ENCODE results near the gene LRRC46. TPM values are rescaled to one million over a fixed set of nuclear protein-coding genes. Genes with fewer than 3 reads are reported as not detected.

Gene LRRC46
- total RNA-seq, 2 experiments from 2014 or later: 0.38 to 0.67 TPM

DNA sequence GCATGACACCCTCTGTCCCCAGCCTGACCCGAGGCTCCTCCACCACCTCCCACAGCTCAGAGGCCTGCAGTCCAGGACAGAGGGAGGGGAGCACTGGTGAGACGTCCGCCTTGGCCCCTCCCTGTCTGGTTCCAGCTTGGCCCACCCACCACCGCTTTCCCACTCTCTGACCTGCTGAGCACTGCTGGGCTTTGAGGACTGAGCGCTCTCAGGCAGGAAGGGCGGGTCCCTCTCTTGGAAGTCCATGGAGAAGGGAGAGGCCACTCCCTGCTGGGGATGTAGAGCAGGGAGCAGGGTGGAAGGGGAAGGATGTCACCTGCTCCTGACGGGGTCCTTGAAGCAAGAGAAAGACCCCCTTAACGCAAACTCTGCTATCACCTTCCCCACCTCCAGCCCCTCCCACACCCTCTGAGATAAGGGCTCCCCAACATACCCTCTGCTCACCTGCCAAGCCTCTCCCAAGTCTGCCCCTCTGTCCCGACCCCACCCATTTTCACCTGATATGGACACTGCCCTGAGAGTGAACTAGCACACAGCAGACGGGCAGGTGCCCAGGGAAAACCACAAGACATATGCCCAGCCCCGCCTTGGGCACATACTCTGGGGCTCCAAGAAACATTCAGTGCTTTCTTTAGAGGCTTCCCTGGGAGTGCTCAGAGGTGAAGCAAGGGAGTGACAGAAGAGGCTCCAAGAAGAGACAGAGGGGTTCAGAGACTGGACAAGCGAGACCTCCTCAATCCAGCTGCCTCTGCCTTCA, 11.3 kb upstream of the LRRC46 start:
- intact Hi-C loops (cut with micrococcal nuclease): no loop called here
- TF ChIP-seq, protein P1, sequence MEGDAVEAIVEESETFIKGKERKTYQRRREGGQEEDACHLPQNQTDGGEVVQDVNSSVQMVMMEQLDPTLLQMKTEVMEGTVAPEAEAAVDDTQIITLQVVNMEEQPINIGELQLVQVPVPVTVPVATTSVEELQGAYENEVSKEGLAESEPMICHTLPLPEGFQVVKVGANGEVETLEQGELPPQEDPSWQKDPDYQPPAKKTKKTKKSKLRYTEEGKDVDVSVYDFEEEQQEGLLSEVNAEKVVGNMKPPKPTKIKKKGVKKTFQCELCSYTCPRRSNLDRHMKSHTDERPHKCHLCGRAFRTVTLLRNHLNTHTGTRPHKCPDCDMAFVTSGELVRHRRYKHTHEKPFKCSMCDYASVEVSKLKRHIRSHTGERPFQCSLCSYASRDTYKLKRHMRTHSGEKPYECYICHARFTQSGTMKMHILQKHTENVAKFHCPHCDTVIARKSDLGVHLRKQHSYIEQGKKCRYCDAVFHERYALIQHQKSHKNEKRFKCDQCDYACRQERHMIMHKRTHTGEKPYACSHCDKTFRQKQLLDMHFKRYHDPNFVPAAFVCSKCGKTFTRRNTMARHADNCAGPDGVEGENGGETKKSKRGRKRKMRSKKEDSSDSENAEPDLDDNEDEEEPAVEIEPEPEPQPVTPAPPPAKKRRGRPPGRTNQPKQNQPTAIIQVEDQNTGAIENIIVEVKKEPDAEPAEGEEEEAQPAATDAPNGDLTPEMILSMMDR (IDR thresholded peaks at IDR 0.05): no peak
- POLR2A ChIA-PET: interaction anchor here (0.7 to 1.5 kb wide), 2 partner anchors 116 to 136 kb away, joined by 3 to 4 read pairs; no protein-coding TSS in a partner anchor
- H3K9me3 Mint-ChIP-seq: no peaks in the 10 kb centered on the region
- H3K27ac Mint-ChIP-seq: no peak overlapping the region
- H3K36me3 Mint-ChIP-seq (ENCODE audit: low read depth): peaks cover 14% of the 10 kb centered on the region
- ATAC-seq: no peak
- peak overlapping the region; percentile 94 for H3K4me3 Mint-ChIP-seq
- peaks cover 22% of the 10 kb centered on the region for H3K4me1 Mint-ChIP-seq (ENCODE audit: low read depth)
- H3K27me3 Mint-ChIP-seq: no peaks in the 10 kb centered on the region
- CTCF ChIA-PET: interaction anchor here (1.0 kb wide), 1 partner anchor 9 kb away, joined by 3 read pairs; no protein-coding TSS in a partner anchor
- DNase-seq: no peak

DNA sequence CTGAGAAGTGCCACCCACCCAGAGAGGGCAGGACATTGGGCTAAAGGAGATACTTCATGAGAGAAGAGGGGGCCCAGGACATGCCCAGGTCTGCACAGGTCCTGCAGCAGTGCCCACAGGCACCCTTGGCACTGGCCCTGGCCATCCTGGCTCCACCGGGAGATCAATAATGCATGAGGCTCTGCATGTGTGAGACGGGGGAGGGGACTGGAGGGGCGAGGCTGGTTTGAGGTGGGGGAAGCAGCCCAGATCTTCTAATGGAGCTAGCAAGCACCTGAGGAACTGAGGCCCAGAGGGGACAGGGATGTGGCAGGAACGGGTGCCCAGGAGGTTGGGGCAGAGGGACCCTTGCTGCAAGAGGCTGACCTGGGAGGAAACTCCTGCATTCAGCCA, 10.4 kb upstream of the LRRC46 start:
- intact Hi-C loops (cut with micrococcal nuclease): no loop called here
- no peaks in the 10 kb centered on the region for H3K27me3 Mint-ChIP-seq
- peaks cover 14% of the 10 kb centered on the region for H3K36me3 Mint-ChIP-seq (ENCODE audit: low read depth)
- no peaks in the 10 kb centered on the region for H3K9me3 Mint-ChIP-seq
- ATAC-seq (no peak), DNase-seq (peak; percentile 16)
- peaks cover 22% of the 10 kb centered on the region for H3K4me1 Mint-ChIP-seq (ENCODE audit: low read depth)
- TF ChIP-seq, protein P1 (IDR thresholded peaks at IDR 0.05): no peak
- peak overlapping the region; percentile 84 for H3K27ac Mint-ChIP-seq
- peak overlapping the region; percentile 94 for H3K4me3 Mint-ChIP-seq
- ChIA-PET POLR2A (interaction anchor here (1.4 to 1.9 kb wide), 2 partner anchors 10 to 83 kb away, joined by 4 to 9 read pairs; partner anchors contain the start of genes LRRC46 and MRPL10), CTCF (interaction anchor here (2.3 kb wide), 1 partner anchor 22 kb away, joined by 7 read pairs; no protein-coding TSS in a partner anchor)

DNA sequence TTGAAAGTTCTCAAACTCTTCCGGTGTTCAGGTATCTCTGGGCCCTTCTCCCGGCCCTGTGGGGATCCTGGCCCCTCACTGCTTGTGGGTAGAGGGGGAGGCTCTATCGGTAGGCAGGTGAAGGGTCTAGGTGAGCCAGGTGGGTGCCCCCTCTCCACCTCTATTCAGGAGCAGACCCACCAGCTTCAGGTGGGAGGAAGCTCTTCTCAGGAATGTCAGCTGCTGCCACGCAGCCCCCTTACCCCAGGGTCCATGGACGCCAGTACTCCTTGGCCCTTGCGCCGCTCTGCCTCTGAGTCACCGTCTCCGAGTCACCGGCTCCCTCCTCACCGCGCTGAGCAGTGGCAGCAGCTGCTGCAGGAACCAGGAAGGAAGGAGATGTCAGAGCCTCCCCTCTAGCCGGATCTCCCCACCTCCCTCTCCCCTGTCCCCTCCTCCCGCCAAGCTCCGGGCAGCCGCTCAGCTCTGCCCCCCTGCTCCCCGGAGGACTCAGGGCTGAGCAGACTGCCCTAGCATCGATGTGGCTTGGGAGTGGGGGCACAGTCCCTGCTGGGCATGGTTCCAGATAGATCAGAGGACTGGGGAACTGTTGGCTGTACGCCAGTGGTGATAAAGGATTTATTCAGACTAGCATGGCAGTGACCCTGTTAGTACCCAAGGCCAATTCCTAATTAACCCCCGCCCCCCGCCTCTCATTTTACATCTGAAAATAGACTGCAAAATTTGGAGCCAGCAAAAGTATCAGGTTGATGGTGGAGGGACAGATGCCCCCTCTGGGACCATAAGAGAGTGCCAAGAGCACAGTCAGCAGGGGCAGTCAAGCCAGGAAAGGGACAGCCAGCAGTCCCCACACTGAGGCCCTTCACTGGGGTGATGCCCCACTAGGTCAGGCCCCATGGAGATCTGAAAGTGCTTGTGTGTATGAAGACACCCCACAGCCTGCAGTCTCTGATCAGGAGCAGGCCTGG, 9.8 kb upstream of the LRRC46 start, which contains the start of gene OSBPL7:
TSS of gene OSBPL7 (minus strand) at position 371 of the 968 bp plus-strand sequence. CDS start 1,516 bp downstream, outside the sequence.
- ChIA-PET POLR2A (interaction anchor here (1.4 to 1.9 kb wide), 2 partner anchors 9 to 83 kb away, joined by 4 to 9 read pairs; partner anchors contain the start of genes LRRC46 and MRPL10), CTCF (interaction anchor here (0.8 to 2.3 kb wide), 8 partner anchors 9 to 214 kb away, joined by 3 to 7 read pairs (median 4); partner anchors contain the start of genes LRRC46, MRPL10 and SCRN2)
- H3K4me1 Mint-ChIP-seq (ENCODE audit: low read depth): peaks cover 22% of the 10 kb centered on the region
- intact Hi-C loops (cut with micrococcal nuclease): no loop called here
- no peaks in the 10 kb centered on the region for H3K27me3 Mint-ChIP-seq
- H3K9me3 Mint-ChIP-seq: no peaks in the 10 kb centered on the region
- TF ChIP-seq, protein P1 (IDR thresholded peaks at IDR 0.05): no peak
- DNase-seq (peak; percentile 86), ATAC-seq (peak; percentile 99)
- H3K27ac Mint-ChIP-seq: peak within 1 kb of the TSS; percentile 84
- H3K4me3 Mint-ChIP-seq: peak within 1 kb of the TSS; percentile 94
- peaks cover 21% of the 10 kb centered on the region for H3K36me3 Mint-ChIP-seq (ENCODE audit: low read depth)

DNA sequence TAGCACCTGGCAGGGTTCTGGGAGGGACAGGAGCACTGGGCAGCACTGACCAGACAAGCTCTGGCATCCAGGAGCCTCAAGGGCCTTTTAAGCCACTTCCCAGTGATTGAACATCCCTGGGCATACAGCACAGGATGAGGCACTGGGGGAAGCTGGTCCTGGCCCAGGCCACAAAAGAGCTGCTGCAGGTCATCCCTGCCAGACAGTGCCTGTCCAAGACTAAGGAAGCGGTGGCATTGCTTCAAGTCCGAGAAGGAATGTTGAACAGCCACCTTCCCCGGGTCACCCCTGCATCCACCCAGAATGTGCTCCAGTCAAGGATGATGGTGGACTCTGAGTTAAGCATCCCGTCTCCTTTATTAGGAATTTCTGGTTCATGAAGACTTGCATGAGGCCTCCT, 8.7 kb upstream of the LRRC46 start:
- ChIA-PET CTCF (interaction anchor here (0.8 to 2.3 kb wide), 7 partner anchors 8 to 213 kb away, joined by 3 to 7 read pairs (median 4); partner anchors contain the start of genes LRRC46, MRPL10 and SCRN2), POLR2A (interaction anchor here (1.9 kb wide), 1 partner anchor 8 kb away, joined by 9 read pairs; the partner anchor contains the start of genes LRRC46 and MRPL10)
- ATAC-seq (no peak), DNase-seq (no peak)
- no peaks in the 10 kb centered on the region for H3K27me3 Mint-ChIP-seq
- TF ChIP-seq, protein P1 (IDR thresholded peaks at IDR 0.05): no peak
- peak overlapping the region; percentile 94 for H3K4me3 Mint-ChIP-seq
- peaks cover 28% of the 10 kb centered on the region for H3K36me3 Mint-ChIP-seq (ENCODE audit: low read depth)
- H3K4me1 Mint-ChIP-seq (ENCODE audit: low read depth): peaks cover 22% of the 10 kb centered on the region
- no peaks in the 10 kb centered on the region for H3K9me3 Mint-ChIP-seq
- no peak overlapping the region for H3K27ac Mint-ChIP-seq
- intact Hi-C loops (cut with micrococcal nuclease): no loop called here

Measured in activated CD8-positive, alpha-beta T cell treated with anti-CD3 and anti-CD28 coated beads for 36 hours (primary cell).